DMS153 treated with DMSO at 0.1 percent for 48 hours (cell line): ENCODE data around the gene ZNF609.

Source experiments
- DNase-seq: peaks from one replicate; lab custom pipeline; 2025; ENCODE audit not compliant: unreplicated experiment; lab: John Stamatoyannopoulos, UW

Gene ZNF609

GRCh38 chr15:64532521-64533315, 72.3 kb downstream of the ZNF609 start:
- DNase-seq, result no peak

- no peak for DNase-seq
Observed at GRCh38 chr15:64535460-64536243, 75.3 kb downstream of the ZNF609 start.

- DNase-seq, result no peak
Observed at GRCh38 chr15:64536244-64536836, 76.0 kb downstream of the ZNF609 start.

GRCh38 chr15:64542091-64542490, 81.7 kb downstream of the ZNF609 start:
- DNase-seq, result no peak

- DNase-seq, result no peak
Observed at GRCh38 chr15:64544450-64544849, 84.1 kb downstream of the ZNF609 start.

GRCh38 chr15:64547275-64547674, 86.9 kb downstream of the ZNF609 start:
- no peak for DNase-seq

GRCh38 chr15:64548235-64548634, 87.9 kb downstream of the ZNF609 start:
- DNase-seq, result no peak

- DNase-seq, result no peak
Observed at GRCh38 chr15:64549860-64550259, 89.5 kb downstream of the ZNF609 start.

- DNase-seq, result no peak
Observed at GRCh38 chr15:64552281-64552948, 92.0 kb downstream of the ZNF609 start.

GRCh38 chr15:64558460-64559179, 98.2 kb downstream of the ZNF609 start:
- no peak for DNase-seq

GRCh38 chr15:64559243-64559642, 98.9 kb downstream of the ZNF609 start:
- no peak for DNase-seq

- no peak for DNase-seq
Observed at GRCh38 chr15:64560501-64560900, 100.1 kb downstream of the ZNF609 start.

GRCh38 chr15:64560998-64561397, 100.6 kb downstream of the ZNF609 start:
- DNase-seq, result no peak

- DNase-seq, result no peak
Observed at GRCh38 chr15:64562003-64562640, 101.7 kb downstream of the ZNF609 start.

GRCh38 chr15:64566102-64566501, 105.7 kb downstream of the ZNF609 start:
- no peak for DNase-seq

GRCh38 chr15:64566629-64567427, 106.5 kb downstream of the ZNF609 start:
- no peak for DNase-seq

- no peak for DNase-seq
Observed at GRCh38 chr15:64568765-64569164, 108.4 kb downstream of the ZNF609 start.

GRCh38 chr15:64571857-64572291, 111.5 kb downstream of the ZNF609 start:
- DNase-seq, result no peak

- DNase-seq, result no peak
Observed at GRCh38 chr15:64572856-64573255, 112.5 kb downstream of the ZNF609 start.
